WTC11 (cell line): ENCODE measurements around the gene CTNNA3. TPM values are rescaled to one million over a fixed set of nuclear protein-coding genes. Genes with fewer than 3 reads are reported as not detected.

Experiments used
- ATAC-seq: fragments of 200-7000 bp; cut with Tn5 transposase; 2 replicates; pipeline ENCODE4 v1.10.0; 2021; ENCODE audit warnings: mild to moderate bottlenecking, moderate library complexity
- CTCF ChIA-PET: fragments of 300-600 bp; sonication (Branson Sonifier 250); formaldehyde crosslinking; loops from one replicate; lab custom pipeline; 2021; ENCODE audit warnings: antibody characterized with exemption; lab: Charles Lee
- POLR2A ChIA-PET: fragments of 350-600 bp; sonication (Branson Sonifier 250); formaldehyde crosslinking; loops from one replicate; lab custom pipeline; 2021; ENCODE audit warnings: antibody characterized with exemption; lab: Charles Lee
- DNase-seq: peaks from one replicate; pipeline ENCODE4 v3.0.0; 2021; ENCODE audit warnings: low spot score
- H3K27ac Mint-ChIP-seq: 2 replicates; pipeline ENCODE4 v1.8.0; 2021; ENCODE audit warnings: mixed read lengths
- H3K27me3 Mint-ChIP-seq: 2 replicates; pipeline ENCODE4 v1.8.0; 2021; ENCODE audit warnings: low read depth, mild to moderate bottlenecking, moderate library complexity, mixed read lengths
- H3K36me3 Mint-ChIP-seq: 2 replicates; pipeline ENCODE4 v1.8.0; 2021; ENCODE audit warnings: mixed read lengths
- H3K4me1 Mint-ChIP-seq: 2 replicates; pipeline ENCODE4 v1.8.0; 2022; ENCODE audit warnings: mixed read lengths
- H3K4me3 Mint-ChIP-seq: 2 replicates; pipeline ENCODE4 v1.8.0; 2021; ENCODE audit warnings: mild to moderate bottlenecking, moderate library complexity, mixed read lengths
- H3K9me3 Mint-ChIP-seq: 2 replicates; pipeline ENCODE4 v1.8.0; 2021; ENCODE audit warnings: mixed read lengths
- CBFB ChIP-seq: sonication (generic); formaldehyde crosslinking; IDR thresholded peaks from 2 replicates; pipeline ENCODE4 v1.8.1; 2022; ENCODE audit warnings: mild to moderate bottlenecking, low read depth, missing genetic modification reagents
- ELF4 ChIP-seq: sonication (generic); formaldehyde crosslinking; IDR thresholded peaks from 2 replicates; pipeline ENCODE4 v1.8.1; 2022; ENCODE audit warnings: low read depth, mild to moderate bottlenecking, moderate library complexity, missing genetic modification reagents
- ERG ChIP-seq: fragments of 250-450 bp; sonication (Bioruptor Pico); IDR thresholded peaks from 2 replicates; pipeline ENCODE4 v1.8.0; 2021; ENCODE audit warnings: mild to moderate bottlenecking
- FOXK1 ChIP-seq: sonication (generic); formaldehyde crosslinking; IDR thresholded peaks from 2 replicates; pipeline ENCODE4 v1.8.0; 2022; ENCODE audit warnings: mild to moderate bottlenecking, moderate library complexity, missing genetic modification reagents
- NFATC4 ChIP-seq: fragments of 250-450 bp; sonication (Bioruptor Pico); IDR thresholded peaks from 2 replicates; pipeline ENCODE4 v1.9.0; 2021; ENCODE audit warnings: mild to moderate bottlenecking
- PRRX2 ChIP-seq: fragments of 250-450 bp; sonication (Bioruptor Pico); IDR thresholded peaks from 2 replicates; pipeline ENCODE4 v1.8.0; 2021; ENCODE audit warnings: mild to moderate bottlenecking
- SMAD4 ChIP-seq: sonication (generic); formaldehyde crosslinking; IDR thresholded peaks from 2 replicates; pipeline ENCODE4 v1.8.0; 2022; ENCODE audit warnings: mild to moderate bottlenecking, missing genetic modification reagents
- USF2 ChIP-seq: sonication (generic); formaldehyde crosslinking; IDR thresholded peaks from 2 replicates; pipeline ENCODE4 v1.8.1; 2023; ENCODE audit warnings: mild to moderate bottlenecking, missing genetic modification reagents, moderate library complexity
- ZBTB43 ChIP-seq: sonication (generic); formaldehyde crosslinking; IDR thresholded peaks from 2 replicates; pipeline ENCODE4 v1.8.1; 2023; ENCODE audit warnings: mild to moderate bottlenecking, missing genetic modification reagents
- ZNF138 ChIP-seq: sonication (generic); formaldehyde crosslinking; conservative IDR thresholded peaks from 2 replicates; pipeline ENCODE4 v1.8.1; 2022; ENCODE audit warnings: mild to moderate bottlenecking, moderate library complexity, missing genetic modification reagents
- ZNF219 ChIP-seq: sonication (generic); formaldehyde crosslinking; IDR thresholded peaks from 2 replicates; pipeline ENCODE4 v1.8.0; 2023; ENCODE audit warnings: missing genetic modification reagents, mild to moderate bottlenecking, borderline replicate concordance
- ZNF232 ChIP-seq: sonication (generic); formaldehyde crosslinking; IDR thresholded peaks from 2 replicates; pipeline ENCODE4 v1.8.0; 2022; ENCODE audit warnings: mild to moderate bottlenecking, missing genetic modification reagents
- ZNF263 ChIP-seq: sonication (generic); formaldehyde crosslinking; IDR thresholded peaks from 2 replicates; pipeline ENCODE4 v1.8.1; 2022; ENCODE audit warnings: low read depth, mild to moderate bottlenecking, moderate library complexity, missing genetic modification reagents
- ZNF423 ChIP-seq: fragments of 250-450 bp; sonication (Bioruptor Pico); IDR thresholded peaks from 2 replicates; pipeline ENCODE4 v2.1.2; 2022; ENCODE audit warnings: mild to moderate bottlenecking, moderate library complexity
- ZSCAN18 ChIP-seq: fragments of 250-450 bp; sonication (Bioruptor Pico); IDR thresholded peaks from 2 replicates; pipeline ENCODE4 v2.1.2; 2022; ENCODE audit warnings: mild to moderate bottlenecking, moderate library complexity
- total RNA-seq: library from RNA; stranded (reverse); gene quantifications from 3 replicates; pipeline ENCODE4 v1.2.3, GENCODE V29; 2021
- TF ChIP-seq, protein P1 (sequence below): sonication (generic); formaldehyde crosslinking; IDR thresholded peaks from 2 replicates; pipeline ENCODE4 v1.8.1; 2023; ENCODE audit warnings: mild to moderate bottlenecking, missing genetic modification reagents, moderate library complexity
- TF ChIP-seq, protein P2 (sequence below): sonication (generic); formaldehyde crosslinking; IDR thresholded peaks from 2 replicates; pipeline ENCODE4 v1.8.1; 2022; ENCODE audit warnings: mild to moderate bottlenecking, missing genetic modification reagents, moderate library complexity, borderline replicate concordance
- TF ChIP-seq, protein P3 (sequence below): sonication (generic); formaldehyde crosslinking; IDR thresholded peaks from 2 replicates; pipeline ENCODE4 v1.8.1; 2023; ENCODE audit warnings: mild to moderate bottlenecking, missing genetic modification reagents, borderline replicate concordance

Gene CTNNA3
- total RNA-seq, 1 experiment from 2014 or later = 6.1 TPM

DNA sequence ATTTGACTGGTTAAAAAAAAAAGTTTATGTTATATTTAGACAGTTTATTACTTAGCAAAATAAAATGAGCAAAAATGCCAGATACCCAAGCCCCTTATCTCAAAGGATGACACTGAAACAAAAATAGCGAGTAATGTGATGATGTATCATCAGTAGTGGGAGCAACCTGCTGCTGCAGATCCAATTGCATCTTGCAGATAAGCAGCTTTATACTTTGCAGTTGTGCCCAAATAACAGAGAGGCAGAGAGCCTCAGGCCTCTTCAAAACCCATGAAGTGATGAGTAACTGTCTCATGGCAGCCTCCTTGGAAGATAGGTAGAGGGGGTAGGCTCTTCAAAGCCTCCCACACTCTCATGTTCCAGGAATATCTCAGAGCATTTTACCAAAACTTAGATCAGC is 1238.4 kb downstream of the CTNNA3 start:
- H3K27me3 Mint-ChIP-seq = no peaks in the 10 kb centered on the region; the same call in 1 of the 2 replicates
- H3K4me1 Mint-ChIP-seq = no peaks in the 10 kb centered on the region
- peaks cover 17% of the 10 kb centered on the region for H3K36me3 Mint-ChIP-seq
- no peak for ATAC-seq
- H3K27ac Mint-ChIP-seq = no peak overlapping the region
- TF ChIP-seq ZNF263 (no peak), PRRX2 (CRISPR knock-in tag) (no peak), ZNF138 (CRISPR knock-in tag) (no peak), NFATC4 (CRISPR knock-in tag) (no peak), ZSCAN18 (CRISPR knock-in tag) (no peak)
- TF ChIP-seq, all 79 proteins: peak for 0
- H3K9me3 Mint-ChIP-seq = peaks cover 23% of the 10 kb centered on the region
- no peak for DNase-seq
- ChIA-PET POLR2A (no interaction called here), CTCF (interaction anchor here (0.6 kb wide), 1 partner anchor 76 kb away, joined by 3 read pairs; no protein-coding TSS in a partner anchor)
- H3K4me3 Mint-ChIP-seq = no peak overlapping the region

DNA sequence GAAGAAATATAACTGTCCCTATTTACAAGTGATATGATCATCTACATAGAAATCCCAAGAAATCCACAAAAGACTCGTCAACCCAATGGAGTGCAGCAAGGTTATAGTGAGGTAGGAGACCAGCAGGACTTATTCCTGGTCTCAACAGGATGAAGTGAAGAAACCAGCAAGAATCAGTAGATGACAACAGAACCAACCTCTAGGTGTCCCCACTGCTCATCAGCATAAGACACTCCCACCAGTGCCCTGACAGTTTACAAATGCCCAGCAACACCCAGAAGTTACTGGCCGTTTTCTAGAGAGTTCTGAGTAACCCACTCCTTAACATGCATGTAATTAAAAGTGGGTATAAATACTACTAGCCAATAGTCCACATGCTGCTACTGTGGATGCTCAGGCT is 1240.7 kb downstream of the CTNNA3 start:
- DNase-seq (no peak), ATAC-seq (peak; percentile 50)
- no peak overlapping the region for H3K4me3 Mint-ChIP-seq
- CTCF ChIA-PET = no interaction called here
- H3K4me1 Mint-ChIP-seq = no peaks in the 10 kb centered on the region
- no peaks in the 10 kb centered on the region for H3K27me3 Mint-ChIP-seq
- H3K27ac Mint-ChIP-seq = no peak overlapping the region
- POLR2A ChIA-PET = no interaction called here
- peaks cover 33% of the 10 kb centered on the region for H3K9me3 Mint-ChIP-seq
- TF ChIP-seq, protein P1, sequence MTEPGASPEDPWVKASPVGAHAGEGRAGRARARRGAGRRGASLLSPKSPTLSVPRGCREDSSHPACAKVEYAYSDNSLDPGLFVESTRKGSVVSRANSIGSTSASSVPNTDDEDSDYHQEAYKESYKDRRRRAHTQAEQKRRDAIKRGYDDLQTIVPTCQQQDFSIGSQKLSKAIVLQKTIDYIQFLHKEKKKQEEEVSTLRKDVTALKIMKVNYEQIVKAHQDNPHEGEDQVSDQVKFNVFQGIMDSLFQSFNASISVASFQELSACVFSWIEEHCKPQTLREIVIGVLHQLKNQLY (CRISPR knock-in tag) = no peak
- TF ChIP-seq, protein P2, sequence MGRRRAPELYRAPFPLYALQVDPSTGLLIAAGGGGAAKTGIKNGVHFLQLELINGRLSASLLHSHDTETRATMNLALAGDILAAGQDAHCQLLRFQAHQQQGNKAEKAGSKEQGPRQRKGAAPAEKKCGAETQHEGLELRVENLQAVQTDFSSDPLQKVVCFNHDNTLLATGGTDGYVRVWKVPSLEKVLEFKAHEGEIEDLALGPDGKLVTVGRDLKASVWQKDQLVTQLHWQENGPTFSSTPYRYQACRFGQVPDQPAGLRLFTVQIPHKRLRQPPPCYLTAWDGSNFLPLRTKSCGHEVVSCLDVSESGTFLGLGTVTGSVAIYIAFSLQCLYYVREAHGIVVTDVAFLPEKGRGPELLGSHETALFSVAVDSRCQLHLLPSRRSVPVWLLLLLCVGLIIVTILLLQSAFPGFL = no peak
- TF ChIP-seq ELF4 (no peak), ZBTB43 (CRISPR knock-in tag) (no peak), CBFB (CRISPR knock-in tag) (no peak), USF2 (no peak), ZNF219 (CRISPR knock-in tag) (no peak), ZNF232 (CRISPR knock-in tag) (no peak), SMAD4 (CRISPR knock-in tag) (no peak), FOXK1 (CRISPR knock-in tag) (no peak), ZNF423 (CRISPR knock-in tag) (no peak), ERG (no peak)
- TF ChIP-seq, protein P3, sequence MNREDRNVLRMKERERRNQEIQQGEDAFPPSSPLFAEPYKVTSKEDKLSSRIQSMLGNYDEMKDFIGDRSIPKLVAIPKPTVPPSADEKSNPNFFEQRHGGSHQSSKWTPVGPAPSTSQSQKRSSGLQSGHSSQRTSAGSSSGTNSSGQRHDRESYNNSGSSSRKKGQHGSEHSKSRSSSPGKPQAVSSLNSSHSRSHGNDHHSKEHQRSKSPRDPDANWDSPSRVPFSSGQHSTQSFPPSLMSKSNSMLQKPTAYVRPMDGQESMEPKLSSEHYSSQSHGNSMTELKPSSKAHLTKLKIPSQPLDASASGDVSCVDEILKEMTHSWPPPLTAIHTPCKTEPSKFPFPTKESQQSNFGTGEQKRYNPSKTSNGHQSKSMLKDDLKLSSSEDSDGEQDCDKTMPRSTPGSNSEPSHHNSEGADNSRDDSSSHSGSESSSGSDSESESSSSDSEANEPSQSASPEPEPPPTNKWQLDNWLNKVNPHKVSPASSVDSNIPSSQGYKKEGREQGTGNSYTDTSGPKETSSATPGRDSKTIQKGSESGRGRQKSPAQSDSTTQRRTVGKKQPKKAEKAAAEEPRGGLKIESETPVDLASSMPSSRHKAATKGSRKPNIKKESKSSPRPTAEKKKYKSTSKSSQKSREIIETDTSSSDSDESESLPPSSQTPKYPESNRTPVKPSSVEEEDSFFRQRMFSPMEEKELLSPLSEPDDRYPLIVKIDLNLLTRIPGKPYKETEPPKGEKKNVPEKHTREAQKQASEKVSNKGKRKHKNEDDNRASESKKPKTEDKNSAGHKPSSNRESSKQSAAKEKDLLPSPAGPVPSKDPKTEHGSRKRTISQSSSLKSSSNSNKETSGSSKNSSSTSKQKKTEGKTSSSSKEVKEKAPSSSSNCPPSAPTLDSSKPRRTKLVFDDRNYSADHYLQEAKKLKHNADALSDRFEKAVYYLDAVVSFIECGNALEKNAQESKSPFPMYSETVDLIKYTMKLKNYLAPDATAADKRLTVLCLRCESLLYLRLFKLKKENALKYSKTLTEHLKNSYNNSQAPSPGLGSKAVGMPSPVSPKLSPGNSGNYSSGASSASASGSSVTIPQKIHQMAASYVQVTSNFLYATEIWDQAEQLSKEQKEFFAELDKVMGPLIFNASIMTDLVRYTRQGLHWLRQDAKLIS (CRISPR knock-in tag) = no peak
- peaks cover 17% of the 10 kb centered on the region for H3K36me3 Mint-ChIP-seq
